Stomach (tissue), 4 donors: ENCODE measurements around the gene RASGRP3.

Experiments
- EP300 ChIP-seq: sonication (generic); formaldehyde crosslinking; IDR thresholded peaks from one replicate; pipeline ENCODE4 v1.6.1; 2017; ENCODE audit warnings: antibody characterized with exemption
- POLR2A ChIP-seq, 4 donors: fragments of 450-650 bp; IDR thresholded peaks; one replicate each; pipeline ENCODE4 v1.6.1; 2016; ENCODE audit warnings: antibody characterized with exemption in 4 of 4, control low read depth in 2 of 4, mild to moderate bottlenecking in 1 of 4, moderate library complexity in 1 of 4
- POLR2AphosphoS5 ChIP-seq, 3 donors: sonication (generic); formaldehyde crosslinking; IDR thresholded peaks; one replicate each; pipeline ENCODE4 v1.6.1; 2016; ENCODE audit warnings: antibody characterized with exemption in 3 of 3

DNA sequence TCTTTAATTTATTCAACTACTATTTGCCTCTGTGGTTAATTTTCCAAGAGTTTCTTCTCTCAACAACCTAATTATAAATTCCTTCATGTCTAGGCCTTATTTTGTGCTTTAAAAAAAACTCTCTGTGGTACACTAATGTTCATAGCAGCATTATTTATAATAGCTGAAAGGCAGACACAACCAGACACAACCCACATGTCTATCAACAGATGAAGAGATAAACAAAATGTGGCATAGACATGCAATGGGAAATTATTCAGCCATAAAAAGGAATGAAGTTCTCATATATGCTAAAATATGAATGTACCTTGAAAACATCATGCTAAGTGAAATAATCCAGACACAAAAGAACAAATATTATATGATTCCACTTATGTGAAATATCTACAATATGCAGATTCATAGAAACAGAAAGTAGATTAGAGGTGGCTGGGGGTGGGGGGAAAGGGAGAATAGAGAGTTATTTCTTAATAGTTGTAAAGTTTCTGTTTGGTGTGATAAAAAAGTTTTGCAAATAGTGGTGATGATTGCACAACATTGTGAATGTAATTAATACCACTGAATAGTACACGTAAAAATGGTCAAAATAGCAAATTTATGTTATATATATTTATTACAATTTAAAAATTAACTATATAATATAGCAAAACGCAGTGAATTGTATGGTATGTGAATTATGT is 28.1 kb upstream of the RASGRP3 start:
- no peak for TF ChIP-seq POLR2AphosphoS5 (IDR thresholded peaks at IDR 0.05)
- TF ChIP-seq EP300, result no peak
- no peak for TF ChIP-seq POLR2A (IDR thresholded peaks at IDR 0.05)
